Measurements from ENCODE around the gene HS3ST3A1.

The HS3ST3A1 gene

GRCh38 chr17:13601776-13602551 is at the start of gene HS3ST3A1:
HS3ST3A1 (minus strand) TSS chr17:13601929; CDS start chr17:13601129, 800 bp downstream.
- peak within 1 kb of the TSS; percentile 70 for H3K4me3 ChIP-seq (ENCODE audit: low read depth, low read length)
- DNase-seq (ENCODE audit: low read depth): peak; percentile 63
- in situ Hi-C loops (cut with HindIII; ENCODE audit: low sequenced_read_pairs): no loop called here
- TF ChIP-seq CTCF (IDR thresholded peaks at IDR 0.05; ENCODE audit: low read depth, low read length, missing control alignments): no peak

DNA sequence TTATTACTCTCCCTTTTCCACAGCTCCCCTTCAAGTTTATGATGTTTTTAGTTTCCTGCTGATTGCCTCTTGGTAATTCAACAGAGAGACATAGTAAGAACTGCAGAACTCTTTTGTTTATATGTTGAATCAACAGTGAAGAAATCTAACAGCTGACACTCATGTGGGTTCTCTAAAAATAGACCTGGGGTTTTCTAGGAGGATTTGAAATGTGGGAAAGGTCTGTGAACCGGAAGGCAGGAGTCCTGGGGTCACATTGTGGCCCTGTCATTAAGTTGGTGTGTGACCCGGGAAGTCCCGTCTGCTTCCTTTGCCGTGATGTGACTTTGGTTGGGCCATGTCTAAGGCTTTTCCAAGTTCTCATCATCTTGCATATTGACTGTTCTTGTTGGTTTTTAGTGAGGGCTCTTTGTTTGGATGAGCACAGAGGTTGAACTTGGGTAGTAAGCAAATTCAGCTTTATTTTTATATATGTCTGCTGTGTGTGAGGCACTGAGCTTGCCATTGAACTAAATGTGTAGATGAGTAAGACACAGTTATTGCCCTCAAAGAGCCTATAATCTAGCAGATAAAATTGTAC is 48.5 kb upstream of the HS3ST3A1 start:
- no peak overlapping the region for H3K4me3 ChIP-seq (ENCODE audit: low read depth, low read length)
- in situ Hi-C loops (cut with HindIII; ENCODE audit: low sequenced_read_pairs): no loop called here
- DNase-seq (ENCODE audit: low read depth): no peak
- TF ChIP-seq CTCF (IDR thresholded peaks at IDR 0.05; ENCODE audit: low read depth, low read length, missing control alignments): no peak

DNA sequence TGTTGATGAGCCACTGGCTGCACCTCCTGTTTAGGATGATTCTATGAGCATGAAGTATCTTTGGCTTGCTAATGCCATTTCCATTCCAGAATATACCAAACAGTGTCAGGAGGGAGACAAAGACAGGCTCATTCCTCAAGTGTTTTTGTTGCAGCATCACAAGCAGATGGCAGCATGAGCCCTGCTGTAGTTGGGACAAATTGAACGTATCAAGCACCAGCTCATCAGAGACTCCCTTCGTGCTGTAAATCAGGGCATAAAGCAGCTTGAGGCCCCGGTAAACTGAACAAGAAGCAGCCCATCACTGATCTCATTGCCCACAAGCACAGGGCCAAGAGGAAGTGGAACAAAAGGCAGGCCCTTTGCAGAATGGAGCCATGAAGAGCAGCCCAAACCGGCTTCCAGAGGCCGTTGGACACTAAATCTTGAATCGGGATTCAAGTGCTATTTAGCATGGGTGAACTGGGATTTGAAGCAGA is 45.9 kb upstream of the HS3ST3A1 start:
- in situ Hi-C loops (cut with HindIII; ENCODE audit: low sequenced_read_pairs): no loop called here

DNA sequence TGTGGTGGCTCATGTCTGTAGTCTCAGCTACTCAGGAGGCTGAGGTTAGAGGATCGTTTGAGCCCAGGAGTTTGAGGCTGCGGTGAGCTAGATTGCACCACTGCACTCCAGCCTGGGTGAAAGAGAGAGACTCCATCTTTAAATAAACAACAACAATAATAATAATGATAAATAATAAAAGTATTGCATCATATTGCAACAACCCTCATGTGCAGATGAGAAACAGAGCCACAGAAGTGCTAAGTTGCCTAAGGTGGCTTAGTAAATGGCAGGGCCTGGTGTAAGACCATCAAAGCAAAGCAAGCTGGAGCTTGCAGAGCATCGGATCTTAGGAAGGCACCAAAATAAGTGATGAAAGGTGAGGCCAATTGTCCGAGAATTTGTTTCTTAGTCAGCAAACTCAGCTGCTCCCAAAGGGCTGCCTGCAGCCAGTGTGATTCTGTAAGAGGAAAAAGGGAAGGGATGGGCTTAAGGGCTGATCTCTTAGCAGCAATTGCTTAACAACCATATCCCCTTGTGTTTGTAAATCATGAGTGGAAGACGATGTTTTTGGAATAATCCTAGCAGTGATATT is 45.3 kb upstream of the HS3ST3A1 start:
- in situ Hi-C loops (cut with HindIII; ENCODE audit: low sequenced_read_pairs): no loop called here
- no peak overlapping the region for H3K4me3 ChIP-seq (ENCODE audit: low read depth, low read length)
- no peak for DNase-seq (ENCODE audit: low read depth)
- TF ChIP-seq CTCF (IDR thresholded peaks at IDR 0.05; ENCODE audit: low read depth, low read length, missing control alignments): no peak

More for the DNA sequence above, 45.9 kb upstream of the HS3ST3A1 start:
- no peak for DNase-seq (ENCODE audit: low read depth)
- TF ChIP-seq CTCF (IDR thresholded peaks at IDR 0.05; ENCODE audit: low read depth, low read length, missing control alignments): no peak
- no peak overlapping the region for H3K4me3 ChIP-seq (ENCODE audit: low read depth, low read length)

DNA sequence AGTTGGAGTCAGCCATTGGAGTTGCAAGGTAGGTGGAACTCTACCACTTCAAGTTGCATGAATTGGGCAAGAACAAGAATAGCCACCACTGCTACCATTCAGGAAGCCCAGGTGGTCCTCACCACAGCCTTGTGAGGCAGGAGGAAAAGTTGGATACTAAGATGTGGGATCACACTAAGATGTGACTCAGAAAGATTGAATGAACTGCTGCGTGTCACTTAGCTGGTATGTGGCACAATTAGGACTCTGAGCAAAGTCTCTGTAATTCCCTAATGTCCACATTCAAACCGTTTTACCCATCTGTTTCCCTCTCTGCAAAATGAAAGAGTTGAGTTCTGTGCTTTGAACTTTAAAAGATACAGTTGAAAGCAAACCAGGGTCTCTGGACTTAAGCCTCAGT is 44.7 kb upstream of the HS3ST3A1 start:
- in situ Hi-C loops (cut with HindIII; ENCODE audit: low sequenced_read_pairs): no loop called here
- TF ChIP-seq CTCF (IDR thresholded peaks at IDR 0.05; ENCODE audit: low read depth, low read length, missing control alignments): no peak
- H3K4me3 ChIP-seq (ENCODE audit: low read depth, low read length): no peak overlapping the region
- no peak for DNase-seq (ENCODE audit: low read depth)

DNA sequence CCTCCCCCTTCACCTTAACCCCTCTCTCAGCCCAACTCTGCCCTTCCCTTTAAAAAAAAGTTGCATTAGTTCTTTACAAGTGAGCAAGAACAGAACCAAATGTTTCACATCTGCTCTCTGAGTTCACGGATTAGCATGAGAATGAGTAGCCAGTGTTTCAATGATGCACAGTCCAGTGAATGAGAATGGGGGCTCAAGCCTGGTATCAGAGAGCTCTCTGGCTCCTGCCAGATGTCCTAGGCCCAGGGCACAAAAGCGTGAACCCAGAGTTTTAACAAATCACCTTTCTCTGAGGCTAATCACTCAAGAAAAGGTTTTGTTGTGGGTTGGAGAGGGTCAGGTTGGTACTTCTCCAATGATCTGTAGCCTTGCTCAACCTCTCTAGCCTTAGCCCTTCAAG is 41.5 kb upstream of the HS3ST3A1 start:
- no peak overlapping the region for H3K4me3 ChIP-seq (ENCODE audit: low read depth, low read length)
- in situ Hi-C loops (cut with HindIII; ENCODE audit: low sequenced_read_pairs): no loop called here
- no peak for DNase-seq (ENCODE audit: low read depth)
- TF ChIP-seq CTCF (IDR thresholded peaks at IDR 0.05; ENCODE audit: low read depth, low read length, missing control alignments): no peak
